Suppressor macrophage treated with lipopolysaccharide for 4 hours (primary cell): ENCODE measurements around the gene OR8S1.

ENCODE experiments used
- DNase-seq: peaks from one replicate; pipeline ENCODE4 v3.0.0-alpha.2; 2020

OR8S1 gene

GRCh38 chr12:48557919-48558318 is 32.5 kb downstream of the OR8S1 start:
- DNase-seq = no peak

- DNase-seq = no peak
Measured at GRCh38 chr12:48567731-48568130, 42.3 kb downstream of the OR8S1 start.

DNA sequence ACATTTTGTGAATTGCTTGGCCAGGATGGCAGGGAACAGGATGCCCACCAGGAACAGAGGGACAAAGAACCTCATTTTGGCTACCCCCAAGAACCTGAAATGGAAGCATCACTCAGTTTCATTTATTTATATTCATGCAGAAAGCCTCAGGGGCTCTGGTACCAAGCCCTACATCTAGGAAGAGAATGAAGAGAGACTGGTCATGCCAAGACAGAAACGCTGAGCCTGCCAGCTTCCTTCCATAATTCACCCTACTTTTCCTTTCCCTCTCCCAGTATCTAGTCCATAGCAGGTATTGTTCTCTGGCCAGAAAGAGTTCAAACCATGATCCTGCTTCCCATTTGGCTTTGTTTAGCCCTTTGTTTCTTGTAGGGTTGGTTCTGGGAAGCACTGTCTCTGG is 44.5 kb downstream of the OR8S1 start, which contains the start of gene LALBA:
LALBA (minus strand) TSS at position 101 of the 400 bp plus-strand sequence; CDS start at position 75, 26 bp downstream.
- DNase-seq = no peak

GRCh38 chr12:48572326-48572725 is 46.9 kb downstream of the OR8S1 start:
- peak; percentile 14 for DNase-seq
